T follicular helper cell (primary cell): ENCODE measurements around the gene PGBD2.
A peak's percentile ranks its signal among the peaks of the same experiment; 100 is the strongest.
"Not testable (repeated sequence)": the region's sequence is repeated elsewhere in the genome, so short reads cannot be mapped to it uniquely, and the experiment has no call there.

Source experiments
- DNase-seq: peaks from one replicate; pipeline ENCODE4 v3.0.0-alpha.2; 2020; ENCODE audit warnings: low read depth
- total RNA-seq, 2 experiments: gene quantifications; one replicate each; lab custom pipeline; 2026; lab: John Stamatoyannopoulos, UW

Gene PGBD2, protein sequence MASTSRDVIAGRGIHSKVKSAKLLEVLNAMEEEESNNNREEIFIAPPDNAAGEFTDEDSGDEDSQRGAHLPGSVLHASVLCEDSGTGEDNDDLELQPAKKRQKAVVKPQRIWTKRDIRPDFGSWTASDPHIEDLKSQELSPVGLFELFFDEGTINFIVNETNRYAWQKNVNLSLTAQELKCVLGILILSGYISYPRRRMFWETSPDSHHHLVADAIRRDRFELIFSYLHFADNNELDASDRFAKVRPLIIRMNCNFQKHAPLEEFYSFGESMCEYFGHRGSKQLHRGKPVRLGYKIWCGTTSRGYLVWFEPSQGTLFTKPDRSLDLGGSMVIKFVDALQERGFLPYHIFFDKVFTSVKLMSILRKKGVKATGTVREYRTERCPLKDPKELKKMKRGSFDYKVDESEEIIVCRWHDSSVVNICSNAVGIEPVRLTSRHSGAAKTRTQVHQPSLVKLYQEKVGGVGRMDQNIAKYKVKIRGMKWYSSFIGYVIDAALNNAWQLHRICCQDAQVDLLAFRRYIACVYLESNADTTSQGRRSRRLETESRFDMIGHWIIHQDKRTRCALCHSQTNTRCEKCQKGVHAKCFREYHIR
- total RNA-seq, result 8.8 to 23.8 reads per million in 2 experiments

DNA sequence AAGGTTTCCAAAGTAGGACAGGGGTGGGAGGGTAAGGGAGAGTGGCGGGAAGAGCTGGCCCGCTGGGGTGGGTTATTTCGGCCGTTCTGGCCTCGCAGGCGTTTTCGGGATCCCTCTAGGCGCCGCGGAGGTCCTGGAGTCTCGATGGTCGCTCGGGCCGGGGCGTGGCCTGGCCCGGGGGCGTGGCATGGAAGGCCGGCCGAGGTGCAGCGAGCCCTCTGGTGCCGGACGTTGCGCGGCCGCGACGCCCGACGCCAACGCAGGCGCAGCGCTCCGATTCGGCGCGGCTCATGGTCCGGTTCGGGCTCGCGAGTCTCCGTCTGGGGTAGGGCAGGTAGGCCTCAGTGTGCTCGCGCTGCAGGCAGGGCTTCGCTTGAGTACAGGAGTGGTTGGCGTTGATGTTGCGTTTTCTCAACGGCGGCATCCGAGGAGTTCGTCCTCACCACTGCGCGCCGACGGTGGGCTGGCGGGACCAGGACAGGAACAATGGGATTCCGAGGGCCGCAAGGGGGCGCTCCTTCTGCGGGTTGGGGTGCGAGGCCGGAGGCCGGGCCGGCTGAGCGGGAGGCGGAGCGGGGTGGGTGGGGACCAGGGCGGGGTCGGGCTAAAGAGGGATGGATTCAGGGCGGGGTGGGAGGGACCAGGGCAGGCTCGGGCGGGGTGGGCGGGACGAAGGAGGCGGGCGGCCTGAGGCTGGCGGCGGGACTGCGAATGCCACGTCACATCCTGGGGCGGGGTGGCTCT lies at the start of gene PGBD2:
Gene PGBD2, plus strand, starts transcription at position 227 of the 744 bp plus-strand sequence. CDS start 7,628 bp downstream, outside the sequence.
- peak; percentile 89 for DNase-seq

DNA sequence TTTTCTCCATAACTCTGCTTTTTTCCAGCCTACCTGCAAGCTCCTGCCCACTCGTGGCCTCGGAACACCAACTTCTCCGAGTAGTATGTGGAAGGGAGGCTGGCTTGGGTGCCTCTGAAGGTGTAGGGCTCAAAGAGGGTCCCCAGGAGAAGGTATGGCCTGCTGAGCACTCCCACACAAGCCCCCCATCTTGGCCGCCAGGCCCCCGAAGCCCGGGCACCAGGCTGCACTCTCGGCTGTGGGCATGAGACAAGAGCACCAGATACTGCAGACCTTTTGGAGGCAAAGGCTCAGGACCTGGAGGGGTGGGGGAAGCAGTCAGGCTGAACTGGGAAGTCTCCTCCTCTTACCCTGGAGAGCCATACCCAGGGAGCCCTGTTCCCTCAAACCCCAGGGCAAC lies 48.8 kb upstream of the PGBD2 start:
- no peak for DNase-seq

DNA sequence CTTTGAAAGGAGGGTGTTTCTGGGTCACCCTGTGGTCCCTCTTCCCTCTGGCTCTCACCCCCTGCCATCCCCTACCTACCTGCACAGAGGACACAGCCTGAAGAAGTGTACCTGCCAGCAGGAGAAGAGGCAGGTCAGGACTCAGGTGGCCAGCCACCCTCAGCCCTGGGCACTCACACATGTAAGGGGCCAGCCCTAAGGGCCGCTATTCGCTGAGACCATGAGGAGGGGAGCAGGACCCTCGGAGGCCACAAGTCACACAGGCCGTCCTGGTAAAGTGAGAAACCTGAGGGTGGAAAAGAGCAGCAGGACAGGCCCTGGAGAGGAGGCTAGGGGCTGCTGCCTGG lies 48.3 kb upstream of the PGBD2 start:
- DNase-seq, result no peak

DNA sequence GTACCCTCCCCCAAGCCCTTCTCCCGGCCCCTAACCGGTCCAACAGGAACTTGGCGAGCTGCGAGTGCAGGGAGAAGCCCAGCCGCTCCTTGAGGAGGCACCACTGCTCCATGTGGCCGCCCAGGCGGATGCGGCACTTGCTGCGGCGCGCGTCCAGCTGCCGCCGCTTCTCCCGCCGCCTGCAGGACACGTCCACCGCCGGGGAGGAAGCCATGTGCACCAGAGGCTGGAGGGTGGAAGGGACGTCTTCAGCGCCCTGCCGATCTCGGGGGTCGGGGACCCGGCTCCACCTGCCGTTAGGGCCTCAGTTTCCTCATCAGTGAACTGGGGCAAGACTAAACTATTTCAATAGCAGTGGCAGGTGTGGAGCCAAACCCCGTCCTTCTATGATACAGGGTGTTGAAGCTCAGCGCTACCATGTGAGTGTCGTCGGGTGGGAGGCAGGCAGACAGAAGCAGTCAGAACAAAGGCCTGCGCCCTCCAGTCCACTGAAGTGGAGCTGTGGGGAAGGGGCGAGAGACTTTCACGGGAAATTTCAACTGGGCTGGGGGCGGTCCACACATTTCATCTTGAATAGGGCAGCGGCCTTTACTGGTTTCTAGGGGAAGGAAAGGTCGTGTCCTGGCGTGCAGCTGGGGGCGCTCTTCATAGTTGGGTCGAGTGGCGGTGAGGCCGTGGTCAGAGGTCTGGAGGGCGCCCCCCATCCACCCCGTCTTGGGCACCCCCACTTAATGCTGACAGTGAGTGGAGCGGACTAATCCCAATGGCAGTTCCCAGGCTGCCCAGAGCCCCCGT lies 47.7 kb upstream of the PGBD2 start:
- no peak for DNase-seq

DNA sequence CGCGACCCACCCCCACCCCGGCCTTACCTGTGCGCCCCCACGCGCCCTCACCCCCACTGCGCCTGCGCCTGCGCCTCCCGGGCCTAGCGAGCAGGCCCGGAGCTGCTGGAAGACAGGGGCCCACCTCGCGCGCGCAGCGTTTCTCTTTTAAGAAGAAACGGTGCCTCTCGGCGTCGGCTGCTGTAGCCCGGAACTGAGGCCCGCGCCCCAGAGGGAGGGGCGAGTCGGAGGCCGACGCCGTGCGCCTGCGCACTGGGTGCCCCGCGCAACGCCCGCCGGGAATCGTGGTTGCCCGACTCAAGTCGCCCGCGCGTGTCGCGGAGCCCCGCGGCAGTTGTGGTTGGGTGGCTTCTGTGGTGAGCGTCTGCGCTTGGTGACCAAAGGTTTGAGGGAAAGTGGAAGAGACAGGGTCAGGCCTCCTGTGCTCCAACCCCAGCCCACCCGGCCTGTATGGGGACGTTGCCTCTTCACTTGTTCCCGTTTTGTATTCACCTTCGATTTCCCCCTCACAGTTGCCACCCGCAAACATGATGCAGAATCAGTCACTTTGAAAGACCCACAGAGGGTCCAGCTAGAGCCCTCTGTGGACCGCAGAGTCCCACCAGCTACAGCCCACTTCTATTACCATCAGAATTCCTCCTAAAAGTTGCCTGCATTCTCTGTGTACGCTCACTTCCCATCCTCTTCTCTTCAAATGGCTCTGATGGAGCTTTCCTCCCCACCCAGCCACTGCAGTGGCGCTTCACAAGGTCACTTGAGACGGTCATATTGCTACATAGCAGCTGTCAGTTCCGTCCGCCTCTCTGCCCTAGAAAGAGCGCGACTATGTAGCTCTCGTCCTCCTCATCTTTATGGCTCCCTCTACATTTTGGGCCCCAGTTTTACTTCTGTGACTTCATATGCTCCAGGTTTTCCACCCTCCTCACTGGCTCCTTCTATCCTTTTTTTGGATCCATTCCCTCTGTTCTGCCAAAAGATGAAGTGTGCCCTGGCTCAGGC lies 46.8 kb upstream of the PGBD2 start, which contains the start of gene ZNF692:
Gene ZNF692, minus strand, starts transcription at position 195 of the 999 bp plus-strand sequence. CDS start 776 bp downstream, outside the sequence.
- peak; percentile 94 for DNase-seq

DNA sequence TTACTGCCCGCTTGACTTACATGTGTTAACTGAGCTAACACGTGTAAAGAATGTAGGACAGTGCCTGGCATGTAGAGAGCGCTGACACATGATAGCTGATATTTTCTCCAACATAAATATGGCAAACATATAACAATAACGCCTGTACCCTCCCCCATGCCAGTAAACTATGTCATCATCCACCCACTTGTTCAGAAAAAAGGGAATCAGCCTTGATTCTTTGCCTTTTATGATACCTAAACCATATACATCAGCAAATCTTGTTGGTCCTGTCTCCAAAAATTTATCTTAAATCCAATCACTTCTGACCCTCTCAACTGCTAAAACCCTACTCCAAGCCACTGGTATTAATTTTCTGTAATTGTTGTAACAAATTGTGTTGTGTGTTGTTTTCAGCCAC lies 46.0 kb upstream of the PGBD2 start:
- no peak for DNase-seq

DNA sequence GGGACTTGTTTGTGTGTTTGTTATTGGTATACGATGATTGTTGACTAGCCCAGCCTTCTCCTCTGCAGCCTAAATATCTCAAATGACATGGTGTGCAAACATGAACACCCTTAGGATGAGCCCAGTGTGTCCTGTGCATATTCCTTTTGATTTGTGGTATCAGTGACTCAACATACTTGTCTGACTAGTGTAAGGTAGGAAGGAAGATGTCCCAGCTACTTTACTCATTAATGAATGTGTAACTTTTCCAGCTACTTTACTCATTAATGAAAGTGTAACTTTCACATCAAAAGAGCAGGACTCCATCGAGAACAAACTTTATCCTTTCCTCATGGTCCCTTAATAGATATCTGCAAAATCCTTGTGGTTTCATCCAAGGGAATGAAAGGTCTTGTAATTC lies 44.4 kb upstream of the PGBD2 start:
- no peak for DNase-seq

DNA sequence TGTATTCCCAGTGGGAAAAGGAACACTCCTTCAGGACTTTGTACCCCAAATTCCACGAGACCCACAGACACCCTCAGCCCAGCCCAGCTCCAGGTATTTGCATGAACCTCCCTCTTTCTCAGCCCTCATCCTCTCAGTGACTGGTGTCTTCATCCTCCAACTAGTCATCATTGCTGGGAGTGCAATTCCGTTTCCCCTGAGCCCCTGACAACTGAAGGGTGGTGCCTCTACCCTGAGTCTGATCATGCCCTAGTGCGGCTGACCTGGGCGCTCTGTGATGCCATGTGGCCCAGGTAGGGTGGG lies 43.4 kb upstream of the PGBD2 start:
- no peak for DNase-seq

DNA sequence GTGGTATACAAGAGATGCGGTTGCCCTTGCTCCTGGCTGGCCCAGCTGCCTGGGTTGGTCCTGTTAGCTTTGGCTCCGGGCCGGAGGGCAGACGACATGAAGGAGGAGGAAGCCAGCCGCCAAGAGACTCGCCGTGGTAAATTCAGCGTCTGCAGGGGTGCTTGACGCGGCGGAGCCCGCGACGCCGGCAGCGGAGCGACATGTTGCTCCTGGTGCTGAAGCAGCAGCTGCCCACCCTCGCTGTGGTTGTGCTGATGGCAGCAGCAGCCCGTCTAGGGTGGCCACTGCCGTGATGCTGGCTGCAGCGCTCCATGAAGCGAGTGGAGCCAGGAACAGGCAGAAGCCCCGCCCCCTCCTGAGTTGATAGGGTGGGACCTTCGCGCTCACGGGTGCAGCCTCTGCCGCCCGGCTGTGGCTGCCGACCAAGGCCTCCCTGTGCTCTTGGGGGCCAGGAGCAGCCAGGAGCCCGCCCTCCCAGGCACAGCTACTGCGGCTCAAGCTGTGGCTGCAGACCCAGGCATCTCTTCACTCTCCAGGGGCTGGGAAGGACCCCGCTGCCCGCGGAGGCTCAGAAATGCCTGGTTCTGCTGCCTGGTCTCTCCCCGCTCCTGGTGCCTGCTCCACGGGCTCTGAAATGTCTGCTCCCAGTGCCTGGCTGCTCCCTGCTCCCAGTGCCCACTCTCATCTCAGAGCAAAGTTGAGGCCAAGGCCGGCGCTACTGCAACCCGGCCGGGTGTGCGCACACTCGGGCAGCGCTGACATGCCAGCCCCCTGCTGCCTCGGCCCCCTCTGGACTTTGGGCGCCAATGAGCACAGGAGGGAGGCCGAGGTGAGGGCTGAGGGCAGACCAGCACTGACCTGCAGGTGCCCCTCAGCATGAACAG lies 42.8 kb upstream of the PGBD2 start:
- peak; percentile 75 for DNase-seq

DNA sequence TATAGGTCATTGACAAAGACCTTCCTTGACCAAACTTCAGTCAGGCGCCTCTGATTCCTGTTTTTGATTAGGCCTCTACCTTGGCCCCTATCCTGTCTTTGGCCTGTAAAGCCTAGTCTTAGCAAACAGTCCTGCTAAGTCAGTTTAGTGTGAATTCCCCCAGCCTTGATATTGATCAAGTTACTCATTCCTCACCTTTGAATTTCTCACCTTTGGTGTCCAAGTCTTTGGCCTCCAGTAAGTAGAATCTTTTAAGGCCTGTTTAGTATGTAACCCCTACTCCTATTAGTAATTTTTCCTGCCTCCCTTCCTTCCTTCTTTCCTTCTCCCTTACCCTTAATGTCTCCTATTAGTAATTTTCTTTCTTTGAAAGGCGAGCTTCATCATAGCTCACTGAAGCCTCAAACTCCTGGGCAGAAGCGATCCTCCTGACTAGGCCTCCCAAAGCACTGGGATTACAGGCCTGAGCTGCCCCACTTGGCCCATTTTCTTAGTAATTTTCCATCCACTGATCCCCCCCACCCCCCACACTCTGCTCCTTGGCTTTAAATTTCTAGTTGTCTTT lies 34.1 kb upstream of the PGBD2 start:
- DNase-seq, result no peak

DNA sequence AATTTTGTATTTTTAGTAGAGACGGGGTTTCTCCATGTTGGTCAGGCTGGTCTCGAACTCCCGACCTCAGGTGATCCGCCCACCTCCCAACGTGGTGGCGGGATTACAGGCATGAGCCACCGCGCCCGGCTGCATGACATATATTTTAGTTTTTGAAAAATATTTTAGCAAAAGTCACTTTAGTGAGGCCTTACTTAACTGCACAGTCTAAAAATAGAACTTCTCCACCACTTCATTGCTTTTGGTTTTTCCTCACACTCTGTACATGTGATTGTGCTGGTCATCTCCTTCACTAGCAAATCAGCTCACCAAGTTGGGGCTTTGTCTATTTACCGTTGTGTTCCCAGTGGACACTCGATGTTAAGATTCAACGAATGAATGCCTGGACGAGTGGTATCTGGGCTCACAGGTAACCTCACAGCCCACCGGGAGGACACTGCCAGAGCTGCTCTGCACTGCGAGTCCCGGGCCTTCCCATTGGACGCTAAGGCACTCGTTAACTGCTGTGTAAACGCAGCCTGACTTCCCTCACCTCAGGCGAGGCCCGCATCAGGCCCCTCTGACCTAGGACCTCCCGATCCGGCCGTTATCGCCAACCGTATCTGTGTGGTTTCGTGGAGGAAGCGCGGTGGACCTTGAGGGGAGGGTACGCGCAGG lies 33.2 kb upstream of the PGBD2 start:
- no peak for DNase-seq

DNA sequence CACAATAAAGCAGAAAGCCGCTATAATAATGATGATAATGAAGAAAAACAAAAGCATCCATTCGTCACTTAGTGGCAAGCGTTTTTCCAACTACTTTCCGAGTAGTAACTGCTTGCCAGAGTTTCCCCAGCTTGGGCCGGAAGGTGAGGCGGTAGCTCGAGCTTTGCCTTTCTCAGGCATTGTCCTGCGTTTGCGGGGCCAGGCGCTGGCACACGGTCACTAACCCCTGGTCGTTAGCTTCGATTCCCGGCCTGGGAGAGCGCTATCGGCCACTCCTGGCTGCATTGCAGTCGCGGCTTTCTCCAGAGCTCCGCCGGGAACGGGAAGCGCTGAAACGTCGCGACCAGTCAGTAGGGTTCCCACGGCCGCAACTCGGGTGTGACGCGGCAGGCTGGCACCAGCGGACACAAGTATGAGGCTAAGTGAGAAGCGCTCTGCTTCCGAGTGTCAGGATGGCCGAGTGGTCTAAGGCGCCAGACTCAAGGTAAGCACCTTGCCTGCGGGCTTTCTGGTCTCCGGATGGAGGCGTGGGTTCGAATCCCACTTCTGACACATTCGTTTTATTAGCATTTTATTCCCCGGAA lies 32.5 kb upstream of the PGBD2 start:
- peak; percentile 83 for DNase-seq

DNA sequence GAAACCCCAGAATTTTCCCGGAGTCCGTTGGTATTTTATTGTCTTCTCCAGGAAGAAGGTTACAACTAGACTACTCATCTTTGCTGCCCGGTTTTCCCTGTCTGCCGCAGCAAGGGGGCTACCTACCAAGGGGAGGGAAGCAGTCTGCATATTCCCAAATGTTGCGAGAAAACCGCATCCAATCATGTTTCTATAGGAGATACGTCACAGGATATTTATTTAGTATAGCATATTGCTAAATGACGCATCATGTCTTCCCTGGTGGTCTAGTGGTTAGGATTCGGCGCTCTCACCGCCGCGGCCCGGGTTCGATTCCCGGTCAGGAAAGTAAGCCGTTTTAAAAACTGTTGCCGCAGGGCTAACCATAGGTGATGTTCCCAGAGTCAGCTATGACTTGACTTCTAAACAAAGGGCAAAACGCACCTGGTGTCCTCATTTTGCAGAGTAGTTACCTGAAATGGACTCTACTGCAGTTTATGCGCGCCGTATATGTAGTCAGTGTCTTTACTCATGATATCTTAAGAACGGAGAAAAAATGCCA lies 32.0 kb upstream of the PGBD2 start:
- peak; percentile 66 for DNase-seq

DNA sequence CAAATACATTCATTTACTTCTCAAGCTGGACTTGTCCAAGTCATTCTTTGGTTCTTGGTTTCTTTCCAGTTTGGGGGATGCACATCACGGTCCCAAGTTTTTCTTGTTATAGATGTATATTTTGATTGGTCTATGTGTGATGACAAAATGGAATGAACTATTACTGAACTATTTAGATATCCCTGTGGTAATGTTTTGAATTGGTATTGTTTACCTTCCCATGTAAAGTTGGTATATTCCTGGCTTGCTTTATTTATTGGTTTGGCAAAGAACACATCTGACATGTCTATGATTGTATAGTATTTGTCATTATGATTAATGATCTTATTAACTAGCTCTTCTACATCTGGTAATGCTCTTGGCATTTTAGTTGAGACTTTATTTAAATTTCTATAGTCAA lies 24.8 kb upstream of the PGBD2 start:
- DNase-seq, result no peak

DNA sequence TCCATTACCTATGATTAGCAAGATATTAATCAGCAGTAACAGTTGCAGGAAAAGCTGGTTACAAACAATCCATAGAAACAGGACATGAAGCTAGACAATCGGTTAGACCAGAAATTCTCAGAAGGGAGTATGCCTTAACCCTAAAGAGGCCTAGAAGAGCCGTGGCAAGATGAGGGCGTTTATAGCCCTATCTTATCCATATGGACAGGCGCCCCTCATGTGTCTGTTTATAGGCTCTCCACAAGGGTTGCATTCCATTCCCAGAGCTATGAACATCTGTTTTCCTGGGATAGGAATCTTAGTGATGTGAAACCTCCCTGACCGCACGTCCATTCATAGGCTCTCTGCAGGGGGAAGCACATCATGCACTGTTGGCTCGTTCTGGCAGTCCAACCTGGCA lies 23.6 kb upstream of the PGBD2 start:
- not testable (repeated sequence) for DNase-seq

DNA sequence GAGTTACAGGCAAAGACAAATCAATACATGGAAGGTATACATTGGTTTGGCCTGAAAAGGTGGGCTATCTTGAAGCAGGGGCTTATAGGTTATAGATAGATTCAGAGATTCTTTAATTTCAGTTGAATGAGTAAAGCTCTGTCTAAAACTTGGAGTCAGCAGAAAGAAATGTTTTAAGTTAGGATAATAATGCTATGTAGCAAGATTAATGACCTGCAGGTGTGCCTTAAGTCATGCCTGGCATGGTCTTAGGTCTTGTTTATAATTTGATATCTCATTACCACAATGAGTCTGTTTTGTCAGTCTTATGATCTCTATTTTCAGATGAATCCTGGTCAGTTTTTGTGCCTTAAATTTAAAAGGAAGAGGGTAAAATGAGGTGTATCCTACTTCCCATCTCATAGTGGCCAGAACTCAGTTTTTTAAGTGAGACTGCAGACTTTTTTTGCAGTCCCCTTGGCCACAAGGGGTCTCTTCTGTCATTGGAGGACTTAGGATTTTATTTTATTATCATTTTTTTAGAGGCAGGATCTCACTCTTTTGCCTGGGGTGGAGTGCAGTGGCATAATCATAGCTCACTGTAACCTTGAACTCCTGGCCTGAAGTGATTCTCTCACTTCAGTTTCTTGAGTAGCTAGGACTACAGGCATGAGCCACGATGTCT lies 21.3 kb upstream of the PGBD2 start:
- DNase-seq, result no peak

DNA sequence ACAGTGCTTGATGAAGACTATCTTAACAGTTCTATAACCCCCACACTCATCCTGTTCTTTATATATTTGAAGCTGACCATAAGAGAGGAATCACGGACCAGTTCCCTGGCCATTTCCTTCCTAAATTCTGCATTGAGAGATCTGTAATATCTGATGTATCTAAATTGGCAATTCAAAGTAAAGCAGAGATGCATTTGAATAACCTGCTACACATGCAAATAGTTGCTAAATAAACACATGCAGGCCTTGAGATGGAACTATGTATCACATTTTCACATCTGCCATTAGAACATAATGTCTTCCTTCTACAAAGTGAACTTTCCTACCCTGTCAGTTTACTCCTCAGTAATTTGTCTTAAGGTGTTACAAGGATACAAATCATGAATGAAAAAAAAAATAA lies 20.4 kb upstream of the PGBD2 start:
- no peak for DNase-seq
